CD4-positive, alpha-beta T cell treated with Interleukin-4 for 1 hour (primary cell): ENCODE data around the gene PPM1H.
"Not testable (repeated sequence)": the region's sequence is repeated elsewhere in the genome, so short reads cannot be mapped to it uniquely, and the experiment has no call there.

Experiments used
- DNase-seq, 2 donors: peaks; one replicate each; pipeline ENCODE4 v3.0.0-alpha.2; 2020 to 2022

Gene PPM1H

GRCh38 chr12:62907078-62907477 lies 27.9 kb downstream of the PPM1H start:
- DNase-seq = no peak

- DNase-seq = no peak
Observed at GRCh38 chr12:62903151-62903550, 31.8 kb downstream of the PPM1H start.

DNA sequence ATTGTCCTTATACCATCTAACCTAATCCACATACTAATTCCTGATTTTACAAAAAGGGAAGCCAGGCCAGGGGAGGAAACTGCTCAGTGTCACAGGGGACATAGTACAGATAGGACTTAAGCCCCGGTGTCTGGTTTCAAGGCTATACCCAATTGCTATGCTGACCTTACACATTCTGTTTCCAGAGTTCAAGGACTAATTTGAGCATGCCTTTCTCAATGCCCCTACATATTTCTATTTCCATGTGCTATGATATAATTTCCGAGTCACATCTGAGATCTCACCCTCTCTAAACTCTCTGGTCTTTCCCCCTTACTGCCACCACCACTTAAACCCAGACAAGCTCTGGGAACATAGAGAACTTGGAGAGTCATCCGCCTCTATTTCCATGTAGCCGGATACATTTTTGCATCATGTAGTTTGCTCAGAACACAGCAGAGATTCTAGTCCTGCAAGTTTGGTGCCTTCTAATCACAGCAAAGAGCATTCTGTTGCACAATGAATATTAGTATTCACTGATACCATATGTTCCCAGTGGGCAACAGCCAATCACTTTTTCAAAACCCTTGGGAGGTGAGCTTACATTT lies 34.2 kb downstream of the PPM1H start:
- no peak for DNase-seq

- DNase-seq = no peak
Observed at GRCh38 chr12:62899568-62900390, 35.2 kb downstream of the PPM1H start.

DNA sequence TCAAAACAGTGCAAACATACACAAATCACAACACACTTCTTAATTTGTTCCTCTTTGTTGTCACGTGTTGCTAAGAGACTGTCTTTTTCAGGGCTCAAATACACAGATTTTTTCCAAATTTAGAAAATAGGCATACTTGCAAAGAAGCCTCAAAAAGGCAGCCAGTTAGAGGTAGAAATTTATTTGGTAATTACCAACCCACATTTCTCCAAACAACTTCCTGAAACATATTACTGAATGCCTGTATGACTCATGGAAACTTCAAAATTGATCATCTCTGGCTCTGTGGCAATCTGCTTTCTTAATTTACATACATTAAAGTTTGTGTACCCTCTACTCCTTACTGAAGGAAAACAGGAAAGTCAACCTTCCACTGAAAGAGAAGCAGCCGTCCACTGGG lies 36.4 kb downstream of the PPM1H start:
- DNase-seq = no peak

DNA sequence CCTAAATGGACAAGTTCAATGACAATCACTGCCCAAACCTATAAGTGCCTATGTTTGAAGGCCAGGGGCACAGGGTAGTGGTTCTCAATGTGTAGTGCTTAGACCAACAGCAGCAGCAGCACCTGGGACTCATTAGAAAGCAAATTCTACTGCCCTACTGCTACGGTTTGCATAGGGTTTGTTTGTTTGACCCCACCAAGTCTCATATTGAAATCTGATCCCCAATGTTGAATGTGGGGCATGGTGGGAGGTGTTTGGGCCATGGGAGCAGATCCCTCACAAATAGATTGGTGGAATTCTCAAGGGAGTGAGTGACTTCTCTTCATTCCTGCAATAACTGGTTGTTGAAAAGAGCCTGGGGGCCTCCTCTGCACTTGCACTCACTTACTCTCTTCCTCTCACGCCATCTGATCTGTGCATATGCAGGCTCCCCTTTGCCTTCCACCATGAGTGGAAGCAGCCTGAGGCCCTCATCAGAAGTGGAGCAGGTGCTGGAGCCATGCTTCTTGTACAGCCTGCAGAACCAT lies 39.5 kb downstream of the PPM1H start:
- no peak for DNase-seq

DNA sequence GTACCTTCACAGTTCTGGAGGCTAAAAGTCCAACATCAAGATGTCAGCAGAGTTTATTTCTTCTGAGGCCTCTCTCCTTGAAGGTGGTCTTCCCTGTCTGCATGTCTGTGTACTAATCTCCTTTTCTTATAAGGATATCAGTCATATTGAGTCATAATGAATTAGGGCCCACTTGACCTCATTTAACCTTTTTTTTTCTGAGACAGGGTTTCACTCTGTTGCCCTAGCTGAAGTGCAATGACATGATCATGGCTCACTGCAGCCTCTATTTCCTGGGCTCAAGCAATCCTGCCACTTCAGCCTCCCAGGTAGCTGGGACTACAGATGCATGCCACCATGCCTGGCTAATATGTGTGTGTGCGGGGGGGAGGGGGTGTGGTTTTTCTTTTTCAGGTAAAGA lies 41.7 kb downstream of the PPM1H start:
- no peak for DNase-seq

- DNase-seq = no peak
Observed at GRCh38 chr12:62891805-62892549, 43.0 kb downstream of the PPM1H start.

GRCh38 chr12:62888454-62889110 lies 46.4 kb downstream of the PPM1H start:
- DNase-seq = no peak

DNA sequence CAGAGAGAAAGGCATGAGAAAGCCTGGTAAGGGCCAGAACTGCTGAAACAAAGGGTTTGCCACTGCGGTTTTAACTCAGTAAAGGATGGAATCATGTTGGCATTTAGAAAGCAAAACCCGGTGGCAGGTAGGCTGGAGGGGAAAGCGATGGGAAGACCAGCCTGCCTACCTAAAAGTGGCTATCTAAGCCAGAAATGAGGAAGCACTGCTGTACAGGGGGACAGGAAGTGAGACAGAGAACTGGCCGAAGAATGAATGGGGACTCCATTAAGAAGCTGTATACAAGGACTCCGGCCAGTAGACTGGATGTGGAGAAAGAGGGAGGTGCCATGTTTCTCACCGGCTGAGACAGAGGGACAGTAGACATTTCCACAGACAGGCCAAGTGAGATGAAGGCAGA lies 48.2 kb downstream of the PPM1H start:
- no peak for DNase-seq

DNA sequence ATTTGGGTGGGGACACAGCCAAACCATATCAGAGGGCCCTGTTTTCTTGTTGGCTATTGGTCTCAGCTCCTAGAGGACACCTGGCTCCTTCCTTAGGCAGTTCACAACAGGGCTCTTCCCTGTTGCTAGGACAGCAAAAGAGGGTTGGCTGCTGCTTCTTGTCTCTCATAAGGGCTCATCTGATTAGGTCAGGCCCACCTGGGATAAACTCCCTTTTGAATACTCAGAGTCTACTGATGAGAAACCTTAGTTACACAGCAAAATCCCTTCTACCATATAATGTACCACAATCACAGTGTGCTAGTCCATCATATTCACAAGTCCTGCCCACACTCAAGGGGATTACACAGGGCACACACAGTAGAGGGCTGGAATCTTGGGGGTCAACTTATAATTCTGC lies 49.7 kb downstream of the PPM1H start:
- DNase-seq = no peak

DNA sequence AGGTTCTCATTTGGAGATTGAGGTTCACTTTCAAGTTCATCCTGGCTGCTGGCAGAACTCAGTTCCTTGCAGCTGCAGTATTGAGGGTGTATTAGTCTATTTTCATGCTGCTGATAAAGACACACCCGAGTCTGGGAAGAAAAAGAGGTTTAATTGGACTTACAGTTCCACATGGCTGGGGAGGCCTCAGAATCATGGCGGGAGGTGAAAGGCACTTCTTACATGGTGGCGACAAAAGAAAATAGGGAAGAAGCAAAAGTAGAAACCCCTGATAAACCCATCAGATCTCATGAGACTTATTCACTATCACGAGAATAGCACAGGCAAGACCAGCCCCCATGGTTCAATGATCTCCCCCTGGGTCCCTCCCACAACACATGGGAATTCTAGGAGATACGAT lies 50.1 kb downstream of the PPM1H start:
- DNase-seq = not testable (repeated sequence)

DNA sequence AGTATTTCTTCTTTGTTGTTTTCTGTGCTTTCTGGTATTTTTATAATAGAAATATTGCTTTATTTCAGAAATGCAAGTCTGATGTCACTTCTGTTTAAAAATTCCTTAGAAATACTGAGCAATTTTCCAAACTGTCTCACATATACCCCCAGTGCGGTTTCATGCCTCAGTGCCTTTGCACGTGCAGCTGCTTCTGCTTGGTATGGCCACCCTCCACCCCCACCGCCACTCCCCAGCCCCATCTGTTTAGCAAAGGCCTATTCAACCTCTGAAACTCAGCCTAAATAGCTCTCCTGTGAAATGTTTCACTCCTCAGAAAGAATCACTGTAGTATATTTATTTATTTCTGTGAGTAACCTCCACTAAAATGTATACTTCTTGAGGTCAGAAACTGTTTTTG lies 52.3 kb downstream of the PPM1H start:
- DNase-seq = no peak

- DNase-seq = no peak
Observed at GRCh38 chr12:62882140-62882539, 52.8 kb downstream of the PPM1H start.

DNA sequence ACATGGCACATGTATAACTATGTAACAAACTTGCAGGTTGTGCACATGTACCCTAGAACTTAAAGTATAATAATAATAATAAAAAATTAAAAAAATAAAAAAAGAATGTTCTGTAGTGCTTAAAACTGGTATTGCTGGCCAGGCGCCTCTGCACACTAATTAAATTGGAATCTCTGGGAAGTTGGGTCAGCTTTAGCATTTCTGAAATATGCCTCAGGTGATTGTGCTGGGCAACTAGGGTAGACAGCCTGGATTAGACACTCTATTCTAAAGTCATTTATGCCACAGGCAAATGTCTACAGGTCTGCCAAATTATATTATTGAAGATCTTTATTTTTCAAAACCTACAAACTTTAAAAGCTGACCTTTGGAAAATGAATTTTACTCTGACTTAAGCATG lies 55.3 kb downstream of the PPM1H start:
- DNase-seq = no peak

GRCh38 chr12:62879228-62879627 lies 55.7 kb downstream of the PPM1H start:
- not testable (repeated sequence) for DNase-seq

GRCh38 chr12:62878211-62878610 lies 56.7 kb downstream of the PPM1H start:
- DNase-seq = no peak

DNA sequence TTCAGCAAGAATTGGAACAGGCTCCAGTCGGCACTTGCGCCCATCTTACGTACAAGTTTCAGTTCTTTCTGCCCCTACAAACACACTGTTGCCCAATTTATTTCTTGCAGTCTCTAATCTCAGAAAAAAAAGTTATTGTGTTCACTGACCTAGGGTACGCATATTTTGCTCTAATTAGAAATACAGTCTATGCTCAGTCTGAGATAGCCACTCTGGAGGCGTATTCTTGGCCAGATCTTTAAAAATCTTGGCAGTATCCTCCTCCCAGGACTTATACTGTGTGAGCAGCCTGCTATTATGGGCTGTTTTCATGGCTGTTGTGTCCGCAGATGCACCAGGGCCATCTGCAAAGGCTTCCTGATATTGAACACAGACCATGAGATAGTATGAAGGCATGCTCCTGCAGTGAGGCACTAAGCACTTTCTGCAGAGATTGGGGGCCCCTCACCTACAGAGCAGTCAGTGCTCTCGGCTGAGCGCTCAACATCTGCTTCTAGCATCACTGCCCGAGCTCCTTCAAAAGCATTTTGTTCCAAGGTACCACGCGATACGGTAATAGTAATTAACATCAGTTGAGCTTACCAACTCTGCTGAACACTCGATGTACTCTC lies 57.9 kb downstream of the PPM1H start:
- no peak for DNase-seq

- DNase-seq = no peak
Observed at GRCh38 chr12:62873826-62874448, 61.0 kb downstream of the PPM1H start.

- no peak for DNase-seq
Observed at GRCh38 chr12:62873116-62873825, 61.7 kb downstream of the PPM1H start.

GRCh38 chr12:62868820-62869219 lies 66.1 kb downstream of the PPM1H start:
- no peak for DNase-seq
